ENCODE results near the gene VGF.

VGF gene

DNA sequence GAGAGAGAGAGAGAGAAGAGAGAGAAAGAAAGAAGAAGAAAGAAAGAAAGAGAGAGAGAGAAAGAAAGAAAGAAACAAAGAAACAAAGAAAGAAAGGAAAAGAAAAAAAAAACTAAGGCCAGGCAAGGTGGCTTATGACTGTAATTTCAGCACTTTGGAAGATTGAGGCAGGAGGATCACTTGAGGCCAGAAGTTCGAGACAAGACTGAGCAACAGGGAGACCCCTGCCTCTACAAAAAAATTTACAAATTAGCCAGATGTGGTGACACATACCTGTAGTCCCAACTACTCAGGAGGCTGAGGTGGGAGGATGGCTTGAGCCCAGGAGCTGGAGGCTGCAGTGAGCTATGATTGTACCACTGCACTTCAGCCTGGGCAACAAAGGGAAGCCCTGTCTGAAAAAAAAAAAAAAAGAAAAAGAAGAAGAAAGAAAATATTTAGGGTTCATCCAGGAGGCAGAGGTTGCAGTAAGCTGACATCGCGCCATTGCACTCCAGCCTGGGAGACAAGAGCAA is 35.7 kb downstream of the VGF start:
- no peaks in the 10 kb centered on the region for H3K36me3 Mint-ChIP-seq (ENCODE audit: low read depth)
- no peak overlapping the region for H3K4me3 Mint-ChIP-seq
- no peaks in the 10 kb centered on the region for H3K9me3 Mint-ChIP-seq
- H3K4me1 Mint-ChIP-seq, result peaks cover 35% of the 10 kb centered on the region
- peaks cover 30% of the 10 kb centered on the region for H3K27me3 Mint-ChIP-seq (ENCODE audit: low read depth)
- TF ChIP-seq, protein P1, sequence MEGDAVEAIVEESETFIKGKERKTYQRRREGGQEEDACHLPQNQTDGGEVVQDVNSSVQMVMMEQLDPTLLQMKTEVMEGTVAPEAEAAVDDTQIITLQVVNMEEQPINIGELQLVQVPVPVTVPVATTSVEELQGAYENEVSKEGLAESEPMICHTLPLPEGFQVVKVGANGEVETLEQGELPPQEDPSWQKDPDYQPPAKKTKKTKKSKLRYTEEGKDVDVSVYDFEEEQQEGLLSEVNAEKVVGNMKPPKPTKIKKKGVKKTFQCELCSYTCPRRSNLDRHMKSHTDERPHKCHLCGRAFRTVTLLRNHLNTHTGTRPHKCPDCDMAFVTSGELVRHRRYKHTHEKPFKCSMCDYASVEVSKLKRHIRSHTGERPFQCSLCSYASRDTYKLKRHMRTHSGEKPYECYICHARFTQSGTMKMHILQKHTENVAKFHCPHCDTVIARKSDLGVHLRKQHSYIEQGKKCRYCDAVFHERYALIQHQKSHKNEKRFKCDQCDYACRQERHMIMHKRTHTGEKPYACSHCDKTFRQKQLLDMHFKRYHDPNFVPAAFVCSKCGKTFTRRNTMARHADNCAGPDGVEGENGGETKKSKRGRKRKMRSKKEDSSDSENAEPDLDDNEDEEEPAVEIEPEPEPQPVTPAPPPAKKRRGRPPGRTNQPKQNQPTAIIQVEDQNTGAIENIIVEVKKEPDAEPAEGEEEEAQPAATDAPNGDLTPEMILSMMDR (IDR thresholded peaks at IDR 0.05; ENCODE audit: unreplicated experiment in 3 of 3), result no peak
- no peak overlapping the region for H3K27ac Mint-ChIP-seq

- peaks cover 26% of the 10 kb centered on the region for H3K27me3 Mint-ChIP-seq (ENCODE audit: low read depth)
Measured at GRCh38 chr7:101128040-101128834, 37.1 kb downstream of the VGF start.

DNA sequence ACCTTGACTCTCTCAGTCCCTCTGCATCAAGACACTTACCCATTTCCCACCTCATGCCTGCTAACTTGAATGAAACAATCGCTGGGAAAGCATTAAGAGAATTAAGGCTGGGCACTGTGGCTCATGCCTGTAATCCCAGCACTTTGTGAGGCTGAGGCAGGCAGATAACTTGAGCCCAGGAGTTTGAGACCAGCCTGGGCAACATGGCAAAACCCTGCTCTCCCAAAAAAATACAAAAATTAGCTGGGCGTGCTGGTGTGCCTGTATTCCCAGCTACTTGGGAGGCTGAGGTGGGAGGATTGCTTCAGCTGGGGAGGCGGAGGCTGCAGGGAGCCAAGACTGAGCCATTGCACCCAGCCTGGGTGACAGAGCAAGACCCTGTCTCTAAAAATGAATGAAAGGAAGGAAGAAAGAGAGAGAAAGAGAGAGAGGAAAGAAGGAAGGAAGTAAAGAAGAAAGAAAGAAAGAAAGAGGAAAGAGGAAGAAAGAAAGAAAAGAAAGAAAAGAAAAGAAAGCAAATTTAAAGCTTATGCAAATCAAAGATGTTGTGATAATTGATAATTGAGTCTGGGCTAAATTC is 37.8 kb downstream of the VGF start:
- Mint-ChIP-seq H3K27ac (peak overlapping the region; percentile 49 to 90 (median 90)), H3K36me3 (ENCODE audit: low read depth) (no peaks in the 10 kb centered on the region), H3K4me1 (peaks cover 36% of the 10 kb centered on the region), H3K4me3 (peak overlapping the region; percentile 63 to 80 (median 78)), H3K27me3 (ENCODE audit: low read depth) (peaks cover 28% of the 10 kb centered on the region), H3K9me3 (no peaks in the 10 kb centered on the region)
- TF ChIP-seq, protein P1 (IDR thresholded peaks at IDR 0.05; ENCODE audit: unreplicated experiment in 3 of 3), result no peak

More at GRCh38 chr7:101128040-101128834, 37.1 kb downstream of the VGF start:
- TF ChIP-seq, protein P1 (IDR thresholded peaks at IDR 0.05; ENCODE audit: unreplicated experiment in 3 of 3), result no peak
- no peaks in the 10 kb centered on the region for H3K9me3 Mint-ChIP-seq
- H3K4me1 Mint-ChIP-seq, result peaks cover 31% of the 10 kb centered on the region
- peak overlapping the region in 1 of 3 experiments; percentile 90 for H3K27ac Mint-ChIP-seq
- no peaks in the 10 kb centered on the region for H3K36me3 Mint-ChIP-seq (ENCODE audit: low read depth)
- H3K4me3 Mint-ChIP-seq, result peak overlapping the region in 1 of 3 experiments; percentile 15

DNA sequence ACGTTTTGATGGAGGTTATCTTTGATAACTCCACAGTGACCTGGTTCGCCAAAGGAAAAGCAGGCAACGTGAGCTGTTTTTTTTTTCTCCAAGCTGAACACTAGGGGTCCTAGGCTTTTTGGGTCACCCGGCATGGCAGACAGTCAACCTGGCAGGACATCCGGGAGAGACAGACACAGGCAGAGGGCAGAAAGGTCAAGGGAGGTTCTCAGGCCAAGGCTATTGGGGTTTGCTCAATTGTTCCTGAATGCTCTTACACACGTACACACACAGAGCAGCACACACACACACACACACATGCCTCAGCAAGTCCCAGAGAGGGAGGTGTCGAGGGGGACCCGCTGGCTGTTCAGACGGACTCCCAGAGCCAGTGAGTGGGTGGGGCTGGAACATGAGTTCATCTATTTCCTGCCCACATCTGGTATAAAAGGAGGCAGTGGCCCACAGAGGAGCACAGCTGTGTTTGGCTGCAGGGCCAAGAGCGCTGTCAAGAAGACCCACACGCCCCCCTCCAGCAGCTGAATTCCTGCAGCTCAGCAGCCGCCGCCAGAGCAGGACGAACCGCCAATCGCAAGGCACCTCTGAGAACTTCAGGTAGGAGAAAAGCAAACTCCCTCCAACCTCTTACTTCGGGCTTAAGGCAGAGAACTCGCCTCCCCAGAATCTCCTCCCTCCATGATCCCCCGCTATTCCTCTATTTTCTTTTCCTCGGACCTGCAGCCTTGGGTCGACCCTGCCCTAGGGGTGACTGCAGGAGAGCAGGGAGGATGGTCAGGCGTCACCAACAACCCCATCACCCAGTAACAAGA is 38.5 kb downstream of the VGF start, which contains the start of gene SERPINE1:
TSS of gene SERPINE1 (plus strand) at position 454 of the 809 bp plus-strand sequence. CDS start 1,290 bp downstream, outside the sequence.
- peaks cover 23% of the 10 kb centered on the region for H3K27me3 Mint-ChIP-seq (ENCODE audit: low read depth)
- peak within 1 kb of the TSS; percentile 49 to 90 (median 90) for H3K27ac Mint-ChIP-seq
- H3K36me3 Mint-ChIP-seq (ENCODE audit: low read depth), result no peaks in the 10 kb centered on the region
- H3K9me3 Mint-ChIP-seq, result no peaks in the 10 kb centered on the region
- peaks cover 43% of the 10 kb centered on the region for H3K4me1 Mint-ChIP-seq
- TF ChIP-seq, protein P1 (IDR thresholded peaks at IDR 0.05; ENCODE audit: unreplicated experiment in 3 of 3), result peak in 1 of 3 experiments; percentile 15
- H3K4me3 Mint-ChIP-seq, result peak within 1 kb of the TSS; percentile 63 to 80 (median 78)

GRCh38 chr7:101125989-101126650 is 39.2 kb downstream of the VGF start:
- Mint-ChIP-seq H3K4me3 (peak overlapping the region in 2 of 3 experiments; percentile 8 to 80), H3K27ac (peak overlapping the region; percentile 49 to 90 (median 90)), H3K4me1 (peaks cover 44% of the 10 kb centered on the region), H3K9me3 (no peaks in the 10 kb centered on the region), H3K36me3 (ENCODE audit: low read depth) (no peaks in the 10 kb centered on the region), H3K27me3 (ENCODE audit: low read depth) (peaks cover 20% of the 10 kb centered on the region)
- TF ChIP-seq, protein P1 (IDR thresholded peaks at IDR 0.05; ENCODE audit: unreplicated experiment in 3 of 3), result no peak
